Measurements from ENCODE around the gene BMI1. TPM values are rescaled to one million over a fixed set of nuclear protein-coding genes. Genes with fewer than 3 reads are reported as not detected.

The BMI1 gene
- total RNA-seq, 4 donors from 2014 or later = 60.8 to 109 (median 67.8) TPM

DNA sequence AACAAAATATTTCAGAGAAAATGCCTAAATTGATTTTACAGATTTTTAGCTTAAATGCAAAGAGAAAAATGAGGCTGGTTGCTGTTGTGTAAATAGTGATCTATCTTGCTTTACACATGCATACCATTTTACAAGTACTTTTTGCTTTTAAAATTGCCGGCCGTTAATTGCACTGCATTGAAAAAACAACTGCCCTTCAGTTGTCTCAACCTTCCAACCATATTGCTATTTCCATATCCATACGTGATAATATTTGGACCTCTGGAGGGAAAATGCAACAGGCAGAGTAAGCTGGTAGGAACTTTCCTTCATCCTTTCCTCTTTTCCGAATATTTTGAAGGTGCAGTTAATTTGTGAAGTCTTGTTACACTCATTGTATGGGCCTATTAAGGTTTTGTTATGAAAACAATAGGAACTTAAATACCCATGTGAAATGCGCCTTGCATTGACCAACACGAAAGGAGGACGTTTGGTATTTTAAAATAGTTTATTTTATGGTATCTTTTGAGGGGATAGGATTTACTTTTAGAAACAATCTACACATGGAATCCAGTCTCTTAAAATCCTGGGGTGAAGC is 11.3 kb downstream of the BMI1 start:
- TF ChIP-seq POLR2A (IDR thresholded peaks at IDR 0.05) = no peak
- no peak for TF ChIP-seq EP300 (IDR thresholded peaks at IDR 0.05)
- no peak for TF ChIP-seq CTCF (IDR thresholded peaks at IDR 0.05)
- Histone ChIP-seq H3K27me3 (peaks cover 6 to 30% of the 10 kb centered on the region in 2 donors), H3K36me3 (peaks cover 0 to 37% (median 5%) of the 10 kb centered on the region in 3 donors), H3K4me1 (peaks cover 0 to 34% (median 27%) of the 10 kb centered on the region in 4 donors), H3K27ac (no peak overlapping the region), H3K4me3 (no peak overlapping the region), H3K9me3 (peaks cover 0 to 5% (median 0%) of the 10 kb centered on the region in 4 donors)
- no peak for DNase-seq (ENCODE audit: low spot score in 2 of 2)
- WGBS, 2 donors = 93 to 96% methylated on average over 7 of the region's 7 CpGs

- peaks cover 16 to 42% of the 10 kb centered on the region in 2 donors for H3K27me3 ChIP-seq
- TF ChIP-seq CTCF (IDR thresholded peaks at IDR 0.05) = no peak
- TF ChIP-seq EP300 (IDR thresholded peaks at IDR 0.05) = no peak
- no peak for TF ChIP-seq POLR2A (IDR thresholded peaks at IDR 0.05)
These were observed 12.5 kb downstream of the BMI1 start for GRCh38 chr10:22333167-22333974.

GRCh38 chr10:22333975-22334282 is 13.0 kb downstream of the BMI1 start:
- DNase-seq (ENCODE audit: low spot score in 2 of 2) = no peak
- H3K27ac ChIP-seq = no peak overlapping the region
- H3K9me3 ChIP-seq = peaks cover 0 to 5% (median 0%) of the 10 kb centered on the region in 4 donors
- 55 to 62% methylated on average over 16 of the region's 16 CpGs for WGBS, 2 donors
- H3K36me3 ChIP-seq = peaks cover 0 to 19% (median 5%) of the 10 kb centered on the region in 3 donors
- TF ChIP-seq CTCF (IDR thresholded peaks at IDR 0.05) (no peak), POLR2A (IDR thresholded peaks at IDR 0.05) (no peak), EP300 (IDR thresholded peaks at IDR 0.05) (no peak)
- H3K27me3 ChIP-seq = peaks cover 18 to 47% of the 10 kb centered on the region in 2 donors
- H3K4me1 ChIP-seq = peaks cover 0 to 34% (median 27%) of the 10 kb centered on the region in 4 donors
- peak overlapping the region in 2 of 4 donors; percentile 35 to 57 for H3K4me3 ChIP-seq

More at GRCh38 chr10:22333167-22333974, 12.5 kb downstream of the BMI1 start:
- no peak for DNase-seq (ENCODE audit: low spot score in 2 of 2)
- Histone ChIP-seq H3K4me3 (no peak overlapping the region), H3K27ac (no peak overlapping the region), H3K36me3 (peaks cover 0 to 25% (median 5%) of the 10 kb centered on the region in 3 donors), H3K9me3 (peaks cover 0 to 5% (median 0%) of the 10 kb centered on the region in 4 donors), H3K4me1 (peaks cover 0 to 34% (median 27%) of the 10 kb centered on the region in 4 donors)
- 60% methylated on average over 25 of the region's 25 CpGs for WGBS, 2 donors

- DNase-seq (ENCODE audit: low spot score in 2 of 2) = no peak
- H3K4me1 ChIP-seq = peaks cover 0 to 36% (median 27%) of the 10 kb centered on the region in 4 donors
- peaks cover 23 to 54% of the 10 kb centered on the region in 2 donors for H3K27me3 ChIP-seq
- WGBS, 2 donors = 10 to 18% methylated on average over 31 to 57 of the region's 73 CpGs
- no peak for TF ChIP-seq EP300 (IDR thresholded peaks at IDR 0.05)
- TF ChIP-seq POLR2A (IDR thresholded peaks at IDR 0.05) = no peak
- no peak for TF ChIP-seq CTCF (IDR thresholded peaks at IDR 0.05)
- peaks cover 0 to 13% (median 0%) of the 10 kb centered on the region in 3 donors for H3K36me3 ChIP-seq
- H3K4me3 ChIP-seq = peak overlapping the region; percentile 35 to 57 (median 48)
- H3K27ac ChIP-seq = peak overlapping the region in 2 of 4 donors; percentile 14 to 35
- H3K9me3 ChIP-seq = peaks cover 0 to 5% (median 0%) of the 10 kb centered on the region in 4 donors
These were observed 13.7 kb downstream of the BMI1 start for GRCh38 chr10:22334414-22335172.
